ENCODE results near the gene KRT40. TPM values are rescaled to one million over a fixed set of nuclear protein-coding genes. Genes with fewer than 3 reads are reported as not detected.

KRT40 gene
- total RNA-seq = under 1 TPM in 1 of 2 donors, not detected in 1; 0.40 TPM
- under 1 TPM; 0.27 to 0.33 TPM for polyA plus RNA-seq (ENCODE audit: insufficient read length in 2 of 2)
- long read RNA-seq, donor 1 = 0 reads
- long read RNA-seq, donor 2 = 0 reads
- long read RNA-seq, donor 3 = 0 reads
- long read RNA-seq, donor 4 = 0 reads

DNA sequence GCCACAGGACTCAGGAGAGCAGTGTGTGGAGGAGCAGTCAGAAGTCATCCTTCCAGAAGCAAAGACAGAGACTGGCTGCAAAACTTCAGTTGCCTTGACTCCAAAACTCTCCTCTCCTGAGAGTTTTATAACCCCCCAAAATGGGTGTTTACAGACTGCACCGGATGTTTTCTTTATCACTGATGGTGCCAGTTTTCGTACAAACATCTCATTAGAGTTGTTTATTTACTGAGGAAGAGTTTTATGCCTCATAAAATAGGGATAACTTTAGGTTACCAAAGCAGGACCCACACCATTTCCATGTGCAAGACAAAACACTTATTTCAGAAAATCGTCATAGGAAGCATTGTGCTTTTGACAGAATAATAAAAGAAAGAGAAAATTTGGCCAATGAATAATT lies at the start of gene KRT40:
Gene KRT40 (minus strand): TSS at position 101 of the 400 bp plus-strand sequence. CDS start 53 bp downstream, at position 48.
- no peak for DNase-seq (ENCODE audit: low read depth in 4 of 6, low spot score in 6 of 6)
- Histone ChIP-seq H3K4me3 (ENCODE audit: low read depth, low read length) (no peak within 1 kb of the TSS), H3K27me3 (ENCODE audit: control insufficient read depth, insufficient read depth, low read length) (no peaks in the 10 kb centered on the region), H3K4me1 (ENCODE audit: control insufficient read depth, insufficient read depth, low read length) (peaks cover 8% of the 10 kb centered on the region), H3K27ac (ENCODE audit: low read depth, low read length) (no peak within 1 kb of the TSS), H3K36me3 (ENCODE audit: control insufficient read depth, insufficient read depth, low read length) (no peaks in the 10 kb centered on the region), H3K9me3 (ENCODE audit: control insufficient read depth, insufficient read depth, low read length) (no peaks in the 10 kb centered on the region)
- WGBS (ENCODE audit: insufficient coverage) = no CpG with 5 or more reads among the region's 3 CpGs

GRCh38 chr17:41029633-41030245 lies 45.6 kb upstream of the KRT40 start, which contains the start of gene KRTAP1-4:
TSS of gene KRTAP1-4 (minus strand) at chr17:41030195. CDS start at chr17:41030078, 117 bp downstream.
- WGBS (ENCODE audit: insufficient coverage) = 78% methylated on average over 10 of the region's 12 CpGs
- no peaks in the 10 kb centered on the region for H3K9me3 ChIP-seq (ENCODE audit: control insufficient read depth, insufficient read depth, low read length)
- H3K4me3 ChIP-seq (ENCODE audit: low read depth, low read length) = no peak within 1 kb of the TSS
- H3K27me3 ChIP-seq (ENCODE audit: control insufficient read depth, insufficient read depth, low read length) = no peaks in the 10 kb centered on the region
- no peaks in the 10 kb centered on the region for H3K4me1 ChIP-seq (ENCODE audit: control insufficient read depth, insufficient read depth, low read length)
- no peak within 1 kb of the TSS for H3K27ac ChIP-seq (ENCODE audit: low read depth, low read length)
- DNase-seq (ENCODE audit: low read depth in 4 of 6, low spot score in 6 of 6) = no peak
- no peaks in the 10 kb centered on the region for H3K36me3 ChIP-seq (ENCODE audit: control insufficient read depth, insufficient read depth, low read length)

GRCh38 chr17:41026715-41027471 lies 42.8 kb upstream of the KRT40 start, which contains the start of gene KRTAP1-5:
TSS of gene KRTAP1-5 (minus strand) at chr17:41027208. CDS start at chr17:41027155, 53 bp downstream.
- DNase-seq (ENCODE audit: low read depth in 4 of 6, low spot score in 6 of 6) = peak in 2 of 6 donors; percentile 4 to 65
- no peak within 1 kb of the TSS for H3K27ac ChIP-seq (ENCODE audit: low read depth, low read length)
- H3K4me3 ChIP-seq (ENCODE audit: low read depth, low read length) = no peak within 1 kb of the TSS
- no peaks in the 10 kb centered on the region for H3K9me3 ChIP-seq (ENCODE audit: control insufficient read depth, insufficient read depth, low read length)
- H3K27me3 ChIP-seq (ENCODE audit: control insufficient read depth, insufficient read depth, low read length) = no peaks in the 10 kb centered on the region
- no peaks in the 10 kb centered on the region for H3K36me3 ChIP-seq (ENCODE audit: control insufficient read depth, insufficient read depth, low read length)
- WGBS (ENCODE audit: insufficient coverage) = 77% methylated on average over 7 of the region's 9 CpGs
- no peaks in the 10 kb centered on the region for H3K4me1 ChIP-seq (ENCODE audit: control insufficient read depth, insufficient read depth, low read length)

DNA sequence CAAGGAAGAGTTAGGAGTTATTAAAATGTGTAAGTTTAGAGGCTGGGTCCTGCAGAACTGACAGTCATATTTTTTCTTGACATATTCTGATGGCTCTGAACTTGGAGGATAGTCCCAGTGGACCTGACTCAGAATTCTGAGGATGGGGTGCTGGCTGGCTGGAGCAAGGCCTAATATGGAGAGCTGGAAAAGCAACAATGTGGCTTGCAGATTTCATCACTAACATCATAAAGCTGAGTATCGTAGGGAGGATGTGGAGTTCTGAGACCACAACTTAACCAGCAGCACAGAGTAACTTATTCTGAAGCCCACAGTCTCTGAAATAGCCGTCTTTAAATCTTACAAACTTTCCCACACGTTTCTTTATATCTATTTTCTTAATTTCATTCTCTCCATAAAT lies 40.6 kb upstream of the KRT40 start:
- 83% methylated on average over 1 of the region's 3 CpGs for WGBS (ENCODE audit: insufficient coverage)
- no peaks in the 10 kb centered on the region for H3K36me3 ChIP-seq (ENCODE audit: control insufficient read depth, insufficient read depth, low read length)

GRCh38 chr17:41020336-41020735 lies 36.2 kb upstream of the KRT40 start:
- Histone ChIP-seq H3K27ac (ENCODE audit: low read depth, low read length) (no peak overlapping the region), H3K27me3 (ENCODE audit: control insufficient read depth, insufficient read depth, low read length) (no peaks in the 10 kb centered on the region), H3K36me3 (ENCODE audit: control insufficient read depth, insufficient read depth, low read length) (no peaks in the 10 kb centered on the region), H3K9me3 (ENCODE audit: control insufficient read depth, insufficient read depth, low read length) (no peaks in the 10 kb centered on the region), H3K4me1 (ENCODE audit: control insufficient read depth, insufficient read depth, low read length) (no peaks in the 10 kb centered on the region), H3K4me3 (ENCODE audit: low read depth, low read length) (no peak overlapping the region)
- no peak for DNase-seq (ENCODE audit: low read depth in 4 of 6, low spot score in 6 of 6)

More for the DNA sequence above, 40.6 kb upstream of the KRT40 start:
- no peak for DNase-seq (ENCODE audit: low read depth in 4 of 6, low spot score in 6 of 6)
- Histone ChIP-seq H3K4me1 (ENCODE audit: control insufficient read depth, insufficient read depth, low read length) (no peaks in the 10 kb centered on the region), H3K4me3 (ENCODE audit: low read depth, low read length) (no peak overlapping the region), H3K9me3 (ENCODE audit: control insufficient read depth, insufficient read depth, low read length) (no peaks in the 10 kb centered on the region), H3K27me3 (ENCODE audit: control insufficient read depth, insufficient read depth, low read length) (no peaks in the 10 kb centered on the region), H3K27ac (ENCODE audit: low read depth, low read length) (no peak overlapping the region)

- Histone ChIP-seq H3K4me1 (ENCODE audit: control insufficient read depth, insufficient read depth, low read length) (no peaks in the 10 kb centered on the region), H3K4me3 (ENCODE audit: low read depth, low read length) (no peak overlapping the region), H3K9me3 (ENCODE audit: control insufficient read depth, insufficient read depth, low read length) (no peaks in the 10 kb centered on the region), H3K27ac (ENCODE audit: low read depth, low read length) (no peak overlapping the region), H3K27me3 (ENCODE audit: control insufficient read depth, insufficient read depth, low read length) (no peaks in the 10 kb centered on the region), H3K36me3 (ENCODE audit: control insufficient read depth, insufficient read depth, low read length) (no peaks in the 10 kb centered on the region)
- DNase-seq (ENCODE audit: low read depth in 4 of 6, low spot score in 6 of 6) = no peak
- WGBS (ENCODE audit: insufficient coverage) = 86% methylated on average over 2 of the region's 3 CpGs
Observed at GRCh38 chr17:41019415-41019814, 35.3 kb upstream of the KRT40 start.

DNA sequence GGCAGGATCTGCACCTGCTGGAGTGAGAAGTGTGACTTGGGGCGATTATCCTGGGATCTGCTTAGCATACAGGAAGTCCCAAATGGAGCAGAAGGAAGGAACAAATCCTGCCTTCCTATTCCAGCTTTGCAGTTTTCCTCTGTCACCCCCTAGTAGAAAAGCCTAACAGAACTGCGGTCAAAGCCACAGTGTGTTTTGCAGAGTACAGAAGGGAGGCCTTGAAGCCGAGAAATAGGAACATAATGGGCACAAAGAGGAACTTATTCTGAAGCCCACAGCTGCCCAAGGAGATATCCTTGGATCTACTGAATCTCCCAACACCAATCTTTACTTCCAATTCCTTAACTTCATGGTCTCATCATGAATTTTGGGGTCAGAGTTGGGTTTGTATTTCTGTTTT lies 34.4 kb upstream of the KRT40 start:
- WGBS (ENCODE audit: insufficient coverage) = 80% methylated on average over 2 of the region's 3 CpGs
- no peaks in the 10 kb centered on the region for H3K36me3 ChIP-seq (ENCODE audit: control insufficient read depth, insufficient read depth, low read length)
- no peaks in the 10 kb centered on the region for H3K9me3 ChIP-seq (ENCODE audit: control insufficient read depth, insufficient read depth, low read length)
- no peaks in the 10 kb centered on the region for H3K27me3 ChIP-seq (ENCODE audit: control insufficient read depth, insufficient read depth, low read length)
- DNase-seq (ENCODE audit: low read depth in 4 of 6, low spot score in 6 of 6) = no peak
- H3K27ac ChIP-seq (ENCODE audit: low read depth, low read length) = no peak overlapping the region
- no peak overlapping the region for H3K4me3 ChIP-seq (ENCODE audit: low read depth, low read length)
- H3K4me1 ChIP-seq (ENCODE audit: control insufficient read depth, insufficient read depth, low read length) = no peaks in the 10 kb centered on the region

GRCh38 chr17:41016578-41017215 lies 32.6 kb upstream of the KRT40 start:
- H3K36me3 ChIP-seq (ENCODE audit: control insufficient read depth, insufficient read depth, low read length) = no peaks in the 10 kb centered on the region
- H3K4me1 ChIP-seq (ENCODE audit: control insufficient read depth, insufficient read depth, low read length) = no peaks in the 10 kb centered on the region
- no peak overlapping the region for H3K4me3 ChIP-seq (ENCODE audit: low read depth, low read length)
- DNase-seq (ENCODE audit: low read depth in 4 of 6, low spot score in 6 of 6) = no peak
- H3K27me3 ChIP-seq (ENCODE audit: control insufficient read depth, insufficient read depth, low read length) = no peaks in the 10 kb centered on the region
- 82% methylated on average over 13 of the region's 13 CpGs for WGBS (ENCODE audit: insufficient coverage)
- H3K9me3 ChIP-seq (ENCODE audit: control insufficient read depth, insufficient read depth, low read length) = no peaks in the 10 kb centered on the region
- H3K27ac ChIP-seq (ENCODE audit: low read depth, low read length) = no peak overlapping the region

- no peaks in the 10 kb centered on the region for H3K36me3 ChIP-seq (ENCODE audit: control insufficient read depth, insufficient read depth, low read length)
- DNase-seq (ENCODE audit: low read depth in 4 of 6, low spot score in 6 of 6) = no peak
- 79% methylated on average over 4 of the region's 7 CpGs for WGBS (ENCODE audit: insufficient coverage)
- H3K4me1 ChIP-seq (ENCODE audit: control insufficient read depth, insufficient read depth, low read length) = no peaks in the 10 kb centered on the region
- no peaks in the 10 kb centered on the region for H3K9me3 ChIP-seq (ENCODE audit: control insufficient read depth, insufficient read depth, low read length)
- no peak overlapping the region for H3K27ac ChIP-seq (ENCODE audit: low read depth, low read length)
- no peaks in the 10 kb centered on the region for H3K27me3 ChIP-seq (ENCODE audit: control insufficient read depth, insufficient read depth, low read length)
- H3K4me3 ChIP-seq (ENCODE audit: low read depth, low read length) = no peak overlapping the region
Observed at GRCh38 chr17:41015454-41015853, 31.3 kb upstream of the KRT40 start.

Measured in spinal cord (tissue), 10 donors.